Right renal cortex interstitium (tissue), 3 donors: Measurements from ENCODE around the gene ACTL10. TPM values are rescaled to one million over a fixed set of nuclear protein-coding genes. Genes with fewer than 3 reads are reported as not detected.

ENCODE experiments used
- polyA plus RNA-seq, 3 donors: library from polyadenylated mRNA; unstranded; fragments of 120-200 nt; gene quantifications; one replicate each; pipeline ENCODE4 v1.2.1, GENCODE V29; 2013; ENCODE audit not compliant: insufficient read length in 3 of 3

The ACTL10 gene
- polyA plus RNA-seq, 3 donors: 0.25 to 0.48 (median 0.29) TPM

Other genes with a start within 250 kb of the ACTL10 start
- gene SNTA1, start 223.2 kb upstream of the ACTL10 start, polyA plus RNA-seq: 1 to 10 TPM; 9.1 to 9.8 (median 9.6) TPM
- 10 to 100 TPM; 24.4 to 27.0 (median 26.1) TPM for gene CBFA2T2, start 176.8 kb upstream of the ACTL10 start, polyA plus RNA-seq
- gene C20orf144, start 4.6 kb upstream of the ACTL10 start, polyA plus RNA-seq: under 1 TPM; 0.16 to 0.21 (median 0.19) TPM
- gene NECAB3, start 7.5 kb downstream of the ACTL10 start, polyA plus RNA-seq: 10 to 100 TPM; 11.4 to 15.0 (median 12.5) TPM
- gene E2F1, start 19.4 kb downstream of the ACTL10 start, polyA plus RNA-seq: 10 to 100 TPM; 11.0 to 11.4 (median 11.3) TPM
- gene PXMP4, start 53.4 kb downstream of the ACTL10 start, polyA plus RNA-seq: 1 to 10 TPM; 7.8 to 8.5 (median 8.2) TPM
- gene ZNF341, start 65.1 kb downstream of the ACTL10 start, polyA plus RNA-seq: 1 to 10 TPM; 2.5 to 2.8 (median 2.5) TPM
- 100 to 1,000 TPM; 111 to 117 (median 114) TPM for gene CHMP4B, start 144.4 kb downstream of the ACTL10 start, polyA plus RNA-seq